SK-N-SH (cell line): Measurements from ENCODE around the gene RHBDL3.

Source experiments
- CTCF ChIP-seq: fragments of 200-600 bp; sonication (generic); IDR thresholded peaks from 2 replicates; pipeline ENCODE4 v1.6.1; 2017; ENCODE audit warnings: antibody characterized with exemption, mild to moderate bottlenecking, moderate library complexity
- TAF1 ChIP-seq: IDR thresholded peaks from 2 replicates; pipeline ENCODE4 v1.6.1; 2012; ENCODE audit warnings: low read depth, mild to moderate bottlenecking, low read length, moderate library complexity, borderline replicate concordance
- TCF12 ChIP-seq: IDR thresholded peaks from 2 replicates; pipeline ENCODE4 v1.4.0; 2012
- ZBTB33 ChIP-seq: IDR thresholded peaks from 2 replicates; pipeline ENCODE4 v1.4.0; 2012; ENCODE audit warnings: low read depth, borderline replicate concordance

- TF ChIP-seq TCF12, result no peak
- no peak for TF ChIP-seq TAF1
- TF ChIP-seq CTCF, result no peak
- TF ChIP-seq ZBTB33, result no peak
Measured at GRCh38 chr17:32268734-32269288, 3.2 kb downstream of the RHBDL3 start.
